Measurements from ENCODE around the gene RASA2.
A peak's percentile ranks its signal among the peaks of the same experiment; 100 is the strongest.

Gene RASA2

DNA sequence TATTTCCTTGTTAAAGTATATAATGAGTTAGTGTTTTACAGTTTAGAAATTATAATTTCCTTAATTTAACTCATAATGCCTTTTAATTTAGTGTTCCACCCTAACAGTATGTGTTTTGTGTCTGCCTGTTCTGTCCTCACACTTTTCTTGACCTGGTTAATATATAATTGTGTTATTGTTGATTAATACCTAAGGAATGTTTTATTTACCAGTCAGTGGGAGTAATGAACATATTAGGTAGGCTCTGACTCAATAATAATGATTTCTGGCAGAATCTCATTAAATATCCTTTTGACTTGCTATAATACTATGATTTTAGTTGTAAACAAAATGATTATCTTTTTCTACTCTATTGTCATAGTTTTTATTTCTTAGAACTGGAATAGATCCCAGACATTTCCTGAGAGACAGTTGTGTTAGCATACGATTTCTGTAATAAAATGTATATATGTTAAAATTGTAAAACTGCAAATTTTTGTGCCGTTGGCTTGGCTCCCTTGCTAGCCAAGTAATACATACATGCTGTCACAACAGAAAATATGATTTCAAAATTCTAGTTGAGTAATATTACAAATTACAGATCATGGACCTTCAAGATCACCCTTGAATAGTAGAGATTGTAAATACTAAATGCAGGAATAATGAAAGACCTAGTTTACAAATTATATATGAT, 51.9 kb downstream of the RASA2 start:
- DNase-seq (ENCODE audit: low spot score): peak; percentile 40

DNA sequence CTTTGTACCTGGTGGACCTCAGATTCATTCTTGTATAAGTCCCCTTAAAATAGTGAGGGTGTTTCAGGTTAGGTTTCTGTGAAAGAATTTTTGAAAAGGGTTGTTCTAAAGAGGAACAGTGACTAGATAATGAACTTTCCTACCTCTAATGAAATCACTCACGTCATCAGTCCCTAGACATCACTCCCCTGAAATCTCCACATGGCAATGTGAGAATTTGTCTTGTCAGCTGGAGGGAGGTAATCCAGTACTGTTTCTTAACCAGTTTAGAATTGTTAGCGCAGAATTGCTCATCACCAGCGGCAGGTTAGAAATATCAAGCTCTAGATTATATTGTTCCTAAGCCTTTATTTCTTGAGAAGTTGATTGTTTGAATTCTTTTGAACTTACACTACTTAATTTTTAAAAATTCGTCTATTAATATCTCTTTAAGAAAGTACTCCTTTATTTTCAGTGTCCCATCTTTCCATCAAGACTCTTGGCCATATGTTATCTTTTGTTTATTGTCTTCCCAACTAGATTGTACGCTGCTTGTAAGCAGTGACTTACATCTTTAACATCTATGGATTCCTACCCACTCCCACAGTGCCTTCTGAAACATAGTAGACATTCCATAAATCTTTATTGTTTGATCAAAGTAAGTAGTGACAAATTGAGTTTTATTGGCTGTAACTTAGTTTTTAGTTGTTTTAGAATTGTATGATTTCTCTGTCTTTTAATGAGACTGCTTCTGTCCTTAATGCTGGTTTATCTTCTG, 52.8 kb downstream of the RASA2 start:
- no peak for DNase-seq (ENCODE audit: low spot score)

DNA sequence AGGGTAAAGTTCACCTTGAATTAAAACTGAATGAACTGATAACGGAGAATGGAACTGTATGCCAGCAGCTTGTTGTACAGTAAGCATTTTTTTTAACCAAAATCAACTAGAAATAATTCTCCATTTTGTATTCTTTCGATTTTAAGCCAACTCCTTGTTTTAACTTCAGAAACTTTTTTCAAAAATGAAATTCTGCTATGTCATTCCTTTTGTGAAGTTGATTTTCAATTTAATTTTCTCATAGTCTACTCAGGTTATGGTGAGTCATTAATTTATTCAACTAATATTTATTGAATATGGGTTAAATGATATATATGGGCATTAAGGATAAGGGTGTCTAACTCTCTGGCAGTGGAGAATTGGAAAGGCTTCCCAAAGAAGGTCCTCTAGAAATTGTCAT, 53.7 kb downstream of the RASA2 start:
- no peak for DNase-seq (ENCODE audit: low spot score)

DNA sequence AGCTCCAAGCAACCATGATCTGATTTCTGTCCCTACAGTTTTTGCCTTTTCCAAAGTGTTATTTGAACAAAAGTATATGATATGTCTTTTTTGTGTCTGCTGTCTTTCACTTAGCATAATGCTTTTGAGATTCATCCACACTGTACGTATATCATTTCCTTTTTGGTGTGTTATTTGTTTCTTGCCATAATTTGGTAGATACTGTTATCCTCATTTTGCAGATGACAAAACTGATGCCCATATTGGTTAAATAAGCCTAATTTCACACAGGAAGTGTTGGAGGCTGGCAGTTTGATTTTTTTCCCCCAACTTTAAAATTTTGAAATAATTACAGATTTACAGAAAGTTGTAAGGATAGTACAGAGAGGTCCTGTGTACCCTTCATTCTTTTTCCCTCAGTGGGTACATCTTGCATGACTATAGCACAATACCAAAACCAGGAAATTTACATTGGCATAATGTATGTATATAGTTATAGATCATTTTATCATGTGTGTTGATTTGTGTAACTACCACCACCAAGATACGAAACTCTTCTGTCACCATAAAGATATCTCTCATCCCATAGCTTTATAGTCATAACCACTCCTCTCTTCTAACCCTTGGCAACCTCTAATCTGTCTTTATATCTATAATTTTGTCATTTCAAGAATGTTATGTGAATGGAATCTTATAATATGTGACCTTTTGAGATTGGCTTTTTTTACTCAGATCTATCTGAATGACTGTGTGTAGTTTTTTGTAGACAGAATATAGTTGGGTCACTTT, 55.6 kb downstream of the RASA2 start:
- no peak for DNase-seq (ENCODE audit: low spot score)

DNA sequence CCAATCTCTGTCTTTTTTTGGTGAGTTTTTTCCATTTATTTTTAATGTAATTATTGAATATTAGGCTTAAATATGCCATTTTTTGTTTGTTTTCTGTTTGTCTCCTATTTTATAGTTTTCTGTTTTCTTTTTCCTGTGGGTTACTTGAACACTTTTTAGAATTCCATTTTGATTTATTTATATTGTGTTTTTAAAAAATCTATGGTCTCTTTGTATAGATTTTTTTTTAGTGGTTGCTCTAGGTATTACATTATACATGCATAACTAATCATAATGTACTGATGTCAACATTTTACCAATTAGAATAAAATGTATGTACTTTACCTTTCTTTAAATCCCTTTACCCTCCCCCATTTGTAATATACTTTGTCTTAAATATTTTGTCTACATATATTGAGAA, 56.2 kb downstream of the RASA2 start:
- no peak for DNase-seq (ENCODE audit: low spot score)

DNA sequence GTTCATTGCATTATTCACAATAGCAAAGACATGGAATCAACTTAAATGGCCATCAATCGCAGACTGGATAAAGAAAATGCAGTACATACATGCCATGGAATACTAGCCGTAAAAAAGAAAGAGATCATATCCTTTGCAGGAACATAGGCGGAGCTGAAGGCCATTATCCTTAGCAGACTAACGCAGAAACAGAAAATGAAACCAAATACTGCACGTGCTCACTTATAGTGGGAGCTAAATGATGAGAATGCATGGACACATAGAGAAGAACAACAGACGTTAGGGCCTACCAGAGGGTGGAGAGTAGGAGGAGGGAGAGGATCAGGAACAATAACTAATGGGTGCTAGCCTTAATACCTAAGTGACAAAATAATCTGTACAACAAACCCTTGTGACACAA, 57.9 kb downstream of the RASA2 start:
- no peak for DNase-seq (ENCODE audit: low spot score)

DNA sequence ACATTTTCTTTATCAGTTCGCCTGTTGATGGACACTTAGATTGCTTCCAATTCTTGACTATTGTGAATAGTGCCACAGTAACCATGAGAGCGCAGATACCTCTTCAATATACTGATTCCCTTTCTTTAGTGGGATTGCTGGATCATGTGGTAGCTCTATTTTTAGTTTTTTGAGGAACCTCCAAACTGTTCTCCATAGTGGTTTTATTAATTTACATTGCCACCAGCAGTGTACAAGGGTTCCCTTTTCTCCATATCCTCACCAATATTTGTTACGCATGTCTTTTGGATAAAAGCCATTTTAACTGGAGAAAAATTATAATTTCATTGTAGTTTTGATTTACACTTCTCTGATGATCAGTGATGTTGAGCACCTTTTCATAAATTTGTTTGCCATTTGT, 59.3 kb downstream of the RASA2 start:
- DNase-seq (ENCODE audit: low spot score): no peak

DNA sequence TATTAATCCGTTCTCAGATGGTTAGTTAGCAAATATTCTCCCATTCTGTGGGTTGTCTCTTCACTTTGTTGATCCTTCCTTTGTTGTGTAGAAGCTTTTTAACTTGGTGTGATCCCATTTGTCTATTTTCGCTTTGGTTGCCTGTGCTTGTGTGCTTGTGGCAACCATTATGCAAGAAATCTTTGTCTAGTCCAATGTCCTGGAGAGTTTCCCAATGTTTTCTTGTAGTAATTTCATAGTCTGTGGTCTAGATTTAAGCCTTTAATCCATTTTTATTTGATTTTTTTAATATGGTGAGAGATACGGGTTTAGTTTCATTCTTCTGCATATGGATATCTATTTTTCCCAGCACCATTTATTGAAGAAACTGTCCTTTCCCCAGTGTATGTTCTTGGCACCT, 59.8 kb downstream of the RASA2 start:
- DNase-seq (ENCODE audit: low spot score): no peak

DNA sequence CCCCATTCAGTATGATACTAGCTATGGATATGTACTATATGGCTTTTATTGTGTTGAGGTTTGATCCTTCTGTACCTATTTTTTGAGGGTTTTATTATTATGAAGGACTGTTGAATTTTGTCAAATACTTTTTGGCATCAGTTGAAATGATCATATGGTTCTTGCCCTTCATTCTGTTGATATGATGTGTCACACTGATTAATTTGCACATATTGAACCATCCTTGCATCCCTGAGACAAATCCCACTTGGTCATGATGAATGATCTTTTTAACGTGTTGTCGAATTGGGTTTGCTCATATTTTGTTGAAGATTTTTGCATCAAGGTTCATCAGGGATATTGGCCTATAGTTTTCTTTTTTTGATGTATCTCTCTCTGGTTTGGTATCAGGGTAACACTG, 61.0 kb downstream of the RASA2 start:
- no peak for DNase-seq (ENCODE audit: low spot score)

DNA sequence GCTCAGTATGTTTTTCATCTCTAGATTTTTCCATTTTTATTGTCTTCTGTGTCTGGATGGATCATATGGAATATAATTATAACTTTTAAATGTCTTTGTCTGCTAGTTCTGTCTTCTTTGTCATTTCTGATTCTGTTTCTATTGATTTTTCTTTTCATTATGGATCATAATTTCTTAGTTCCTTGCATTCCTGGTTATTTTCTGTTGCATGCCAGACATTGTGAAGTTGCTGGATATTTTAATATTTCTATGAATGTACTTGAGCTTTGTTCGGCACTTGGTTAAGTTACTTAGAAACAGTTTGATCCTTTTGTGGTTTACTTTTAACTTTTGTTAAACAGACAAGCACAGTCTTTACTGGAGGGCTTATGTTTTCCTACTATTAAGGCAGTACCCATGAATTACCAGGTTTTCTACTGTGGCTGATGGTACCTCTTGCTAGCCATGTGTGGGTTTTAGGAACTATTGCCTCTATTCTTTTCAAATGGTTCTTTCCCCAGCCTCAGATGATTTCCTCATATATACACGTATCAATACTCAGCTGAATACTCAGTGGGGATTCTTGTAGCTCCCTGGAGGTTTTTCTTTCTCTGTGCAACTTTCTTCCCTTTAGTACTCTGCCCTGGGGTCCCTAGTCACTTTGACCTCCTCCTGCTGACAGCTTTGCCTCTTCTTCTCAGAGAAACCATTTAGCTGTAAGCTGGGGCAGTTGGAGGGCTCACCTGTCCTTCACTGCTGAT, 64.3 kb downstream of the RASA2 start:
- DNase-seq (ENCODE audit: low spot score): no peak

DNA sequence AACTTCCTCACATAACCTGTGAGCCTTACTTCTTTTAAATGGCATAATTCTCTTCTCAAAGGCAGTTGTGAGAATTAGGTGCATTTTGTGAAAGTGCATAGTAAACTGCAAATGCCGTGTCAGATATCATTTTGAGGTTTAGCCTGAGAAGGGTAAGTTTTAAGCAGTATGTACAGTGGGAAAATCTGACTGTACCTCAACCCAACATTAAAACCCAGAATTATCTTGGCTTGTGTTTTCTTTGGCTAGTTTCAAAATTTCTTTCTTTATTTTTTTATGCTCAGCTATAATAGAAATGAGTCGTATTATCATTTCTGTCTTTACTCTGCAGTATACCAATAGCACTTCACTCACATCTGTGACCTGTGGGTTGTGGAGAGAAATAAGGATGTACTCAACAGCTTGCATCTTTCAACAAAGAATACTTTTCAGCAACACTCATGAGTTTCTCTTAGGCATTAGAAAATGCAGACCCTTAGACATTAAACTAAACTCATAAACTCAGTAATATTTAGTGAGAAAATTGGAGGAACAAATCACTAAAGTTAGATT, 65.7 kb downstream of the RASA2 start:
- no peak for DNase-seq (ENCODE audit: low spot score)

DNA sequence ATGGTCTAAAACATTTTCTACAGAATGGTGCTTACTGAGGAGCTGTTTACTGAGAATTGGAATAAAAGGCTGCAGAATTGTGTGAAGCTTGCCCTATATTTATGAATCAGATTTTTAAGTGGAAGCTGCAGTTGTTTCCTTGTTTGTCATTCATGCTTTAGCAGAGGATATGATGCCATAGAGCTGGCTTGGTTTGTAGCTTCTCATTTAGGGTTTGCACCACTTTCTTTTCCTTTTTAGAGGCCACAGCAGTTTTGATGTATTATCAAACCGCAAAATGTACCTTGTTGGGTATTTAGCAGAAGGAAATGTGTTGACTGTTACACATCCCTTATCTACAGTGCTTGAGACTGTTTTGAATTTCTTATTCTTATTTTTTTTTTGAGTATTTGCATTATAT, 66.2 kb downstream of the RASA2 start:
- DNase-seq (ENCODE audit: low spot score): peak; percentile 16

DNA sequence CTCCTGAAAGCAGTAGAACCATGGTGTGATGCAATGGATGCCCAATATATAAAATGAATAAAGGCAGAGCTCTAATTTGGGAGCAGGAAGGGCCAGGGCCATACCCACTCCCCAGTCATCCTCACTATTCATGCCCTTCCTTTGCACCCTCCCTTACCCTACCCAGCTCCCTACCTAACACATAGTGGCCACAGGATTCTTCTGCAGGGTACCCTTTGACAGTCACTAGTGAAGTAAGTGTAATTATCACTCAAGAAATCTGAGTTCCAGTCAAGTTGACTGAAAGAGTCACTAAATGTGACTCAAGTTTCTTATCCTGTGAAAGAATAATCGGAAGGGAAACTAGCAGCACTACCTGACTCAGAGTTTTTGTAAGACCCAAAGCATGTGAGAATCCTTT, 69.2 kb downstream of the RASA2 start:
- peak; percentile 29 for DNase-seq (ENCODE audit: low spot score)

DNA sequence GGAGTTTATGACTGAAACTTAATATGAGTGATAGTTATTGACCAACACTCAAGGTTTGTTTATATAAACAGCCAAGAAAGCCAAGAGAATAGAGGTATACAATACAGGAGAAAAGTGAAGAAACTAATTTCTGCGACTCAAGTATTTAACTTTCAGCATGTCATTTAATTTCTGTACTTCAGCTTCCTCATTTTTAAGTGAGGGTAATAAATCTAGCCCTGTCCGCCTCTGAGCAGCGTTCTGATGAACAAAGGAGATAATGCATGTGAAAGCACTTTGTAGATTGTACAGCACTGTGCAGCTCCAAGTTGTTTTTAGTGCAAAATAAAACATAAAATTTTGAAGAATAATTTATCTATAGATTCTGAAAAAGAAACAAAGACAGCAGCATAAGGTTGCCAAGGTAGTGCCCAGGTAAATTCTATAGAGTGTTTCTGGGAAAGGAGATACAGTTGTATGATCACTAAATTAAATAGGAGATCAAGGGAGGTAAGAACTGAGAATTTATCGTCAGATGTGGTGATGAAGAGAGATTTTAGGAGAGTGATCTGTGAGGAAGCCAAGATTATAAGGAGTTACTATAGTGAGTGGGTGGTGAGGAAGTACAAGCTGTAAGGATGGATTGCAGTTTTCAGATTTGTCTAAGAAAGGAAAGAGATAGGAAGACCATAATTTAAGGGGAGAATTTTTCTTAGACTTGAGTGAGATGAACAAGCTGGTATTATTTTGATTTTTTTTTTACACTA, 71.3 kb downstream of the RASA2 start:
- no peak for DNase-seq (ENCODE audit: low spot score)

DNA sequence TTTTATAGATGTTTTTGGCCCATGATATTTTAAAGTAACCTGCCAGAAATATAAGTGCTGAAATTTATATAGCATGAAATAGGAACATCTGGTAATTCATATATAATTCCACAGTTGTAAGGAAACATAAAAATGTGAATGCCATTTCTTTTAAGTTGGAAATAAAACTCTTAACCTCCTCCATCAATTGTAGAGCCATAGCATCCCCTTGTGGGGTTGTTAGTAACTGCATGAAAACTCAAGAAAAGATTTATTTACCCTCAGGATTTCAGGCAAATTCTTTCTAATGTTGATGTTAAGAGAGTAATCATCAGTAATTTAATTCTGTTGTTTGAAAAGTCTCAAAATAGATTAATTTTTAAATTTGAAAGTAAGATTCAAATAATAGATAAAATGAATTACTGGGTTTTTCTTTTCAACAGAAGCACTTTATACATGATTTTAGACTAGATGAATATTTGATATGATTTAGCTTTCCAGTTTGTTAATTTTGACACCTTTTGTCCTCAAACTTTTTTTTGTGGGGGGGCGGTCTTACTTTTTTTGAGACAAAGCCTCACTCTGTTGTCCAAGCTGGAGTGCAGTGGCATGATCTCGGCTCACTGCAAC, 74.7 kb downstream of the RASA2 start:
- peak; percentile 63 for DNase-seq (ENCODE audit: low spot score)

DNA sequence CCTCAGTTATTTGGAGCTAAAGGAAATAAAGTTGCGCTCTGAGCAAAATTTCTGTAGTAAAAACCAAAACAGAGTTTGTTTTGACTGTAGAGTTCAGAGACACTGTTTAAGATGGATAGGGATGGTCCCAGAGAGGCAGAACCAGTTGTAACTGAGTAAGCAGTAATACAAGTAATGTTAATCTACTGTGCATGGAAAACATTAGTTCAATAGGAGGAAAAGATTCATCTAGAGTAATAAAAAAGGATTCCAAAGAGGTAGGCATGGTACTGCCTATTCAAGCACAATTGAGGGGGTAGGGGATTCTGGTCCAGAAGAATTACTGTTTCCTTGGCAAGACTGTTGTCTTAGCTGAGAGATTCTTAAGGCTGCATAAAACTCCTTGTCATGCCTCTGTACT, 77.4 kb downstream of the RASA2 start:
- no peak for DNase-seq (ENCODE audit: low spot score)

DNA sequence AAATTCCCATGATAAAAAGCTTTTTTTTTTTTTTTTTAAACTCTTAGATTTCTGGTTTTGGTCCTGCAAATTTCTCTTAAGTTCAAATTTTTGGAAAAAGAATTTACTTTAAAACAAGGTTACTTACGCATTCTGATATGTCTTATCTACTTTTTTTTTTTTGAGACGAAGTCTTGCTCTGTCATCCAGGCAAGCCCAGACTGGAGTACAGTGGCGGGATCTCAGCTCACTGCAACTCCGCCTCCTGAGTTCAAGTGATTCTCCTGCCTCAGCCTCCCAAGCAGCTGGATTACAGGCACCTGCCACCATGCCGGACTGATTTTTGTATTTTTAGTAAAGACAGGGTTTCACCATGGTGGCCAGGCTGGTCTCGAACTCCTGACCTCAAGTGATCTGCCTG, 83.2 kb downstream of the RASA2 start:
- DNase-seq (ENCODE audit: low spot score): no peak

DNA sequence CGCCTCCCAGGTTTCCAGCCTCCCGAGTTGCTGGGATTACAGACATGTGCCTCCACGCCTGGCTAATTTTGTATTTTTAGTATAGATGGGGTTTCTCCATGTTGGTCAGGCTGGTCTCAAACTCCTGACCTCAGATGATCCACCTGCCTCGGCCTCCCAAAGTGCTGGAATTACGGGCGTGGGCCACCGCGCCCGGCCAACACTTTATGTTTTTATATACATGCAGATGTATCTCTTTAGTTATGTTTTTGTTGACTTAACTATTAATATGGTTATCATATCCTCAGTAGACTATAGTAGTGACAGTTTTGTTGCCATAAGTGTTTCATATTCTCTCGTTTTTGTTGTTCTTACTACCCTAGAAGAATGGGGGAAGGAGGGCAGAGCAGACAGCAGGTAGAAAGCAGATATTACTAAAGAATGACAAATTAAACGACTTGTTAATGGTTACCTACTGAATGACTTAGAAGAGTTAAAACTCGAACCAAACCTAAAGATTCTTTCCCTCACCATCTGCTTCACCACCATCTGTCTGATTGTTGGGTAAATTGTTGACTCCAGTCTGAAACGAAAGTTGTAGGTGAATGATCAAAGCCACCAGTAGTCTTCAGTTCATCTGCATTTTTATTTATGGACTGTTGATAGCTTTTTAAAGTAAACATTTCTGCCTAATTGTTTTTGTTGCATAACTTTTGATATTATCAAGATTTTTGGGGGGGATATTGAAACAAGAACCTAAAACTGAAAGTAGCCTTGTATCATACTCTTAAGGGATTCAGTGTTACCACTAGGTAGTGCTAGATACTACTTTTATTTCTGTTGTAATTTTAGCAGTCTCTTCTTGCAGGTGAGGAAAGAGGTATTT, 89.3 kb downstream of the RASA2 start:
- DNase-seq (ENCODE audit: low spot score): peak; percentile 25

DNA sequence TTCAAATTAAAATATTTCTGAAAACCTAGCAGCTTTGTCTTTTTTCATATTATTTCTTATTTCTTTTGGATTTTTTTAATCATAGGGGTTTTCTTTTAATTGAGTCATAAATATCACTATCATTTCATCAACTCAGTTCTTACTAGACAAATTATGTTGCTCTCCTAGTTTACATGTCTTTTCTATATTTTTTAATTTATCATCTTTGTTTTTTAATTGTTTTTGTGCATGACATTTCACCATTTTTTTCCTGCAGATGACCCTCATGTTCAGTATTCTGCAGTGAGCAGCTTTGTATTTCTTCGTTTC, 89.9 kb downstream of the RASA2 start:
- DNase-seq (ENCODE audit: low spot score): no peak
